IMR-90 (cell line): ENCODE measurements around the gene EIF4E3.

Experiments used
- BHLHE40 ChIP-seq: fragments of 150-350 bp; IDR thresholded peaks from 2 replicates; pipeline ENCODE4 v1.6.1; 2016; ENCODE audit warnings: mild to moderate bottlenecking, low read depth, low read length
- CTCF ChIP-seq: conservative IDR thresholded peaks from 2 replicates; pipeline ENCODE4 v1.5.1; 2012; ENCODE audit warnings: mild to moderate bottlenecking, low read depth, low read length, improper control_type of control experiment
- MAFK ChIP-seq: IDR thresholded peaks from 2 replicates; pipeline ENCODE4 v1.6.1; 2012; ENCODE audit warnings: low read depth, low read length, improper control_type of control experiment
- POLR2A ChIP-seq: IDR thresholded peaks from 2 replicates; pipeline ENCODE4 v1.6.1; 2012; ENCODE audit warnings: mild to moderate bottlenecking, low read depth, low read length
- SMC3 ChIP-seq: fragments of 150-350 bp; IDR thresholded peaks from 2 replicates; pipeline ENCODE4 v1.6.1; 2016; ENCODE audit warnings: low read depth, mild to moderate bottlenecking, antibody characterized with exemption, low read length, moderate library complexity
- USF2 ChIP-seq: fragments of 150-350 bp; IDR thresholded peaks from 2 replicates; pipeline ENCODE4 v1.6.1; 2017; ENCODE audit warnings: mild to moderate bottlenecking, antibody characterized with exemption, low read length, low read depth

- TF ChIP-seq POLR2A (no peak), SMC3 (no peak), BHLHE40 (no peak), CTCF (no peak), USF2 (no peak), MAFK (no peak)
These were observed 53.9 kb downstream of the EIF4E3 start for GRCh38 chr3:71671216-71671845.
